ENCODE data around the gene SUFU. TPM values are rescaled to one million over a fixed set of nuclear protein-coding genes. Genes with fewer than 3 reads are reported as not detected.

SUFU gene
- total RNA-seq, 2 donors from 2014 or later = 3.1 to 6.6 TPM

DNA sequence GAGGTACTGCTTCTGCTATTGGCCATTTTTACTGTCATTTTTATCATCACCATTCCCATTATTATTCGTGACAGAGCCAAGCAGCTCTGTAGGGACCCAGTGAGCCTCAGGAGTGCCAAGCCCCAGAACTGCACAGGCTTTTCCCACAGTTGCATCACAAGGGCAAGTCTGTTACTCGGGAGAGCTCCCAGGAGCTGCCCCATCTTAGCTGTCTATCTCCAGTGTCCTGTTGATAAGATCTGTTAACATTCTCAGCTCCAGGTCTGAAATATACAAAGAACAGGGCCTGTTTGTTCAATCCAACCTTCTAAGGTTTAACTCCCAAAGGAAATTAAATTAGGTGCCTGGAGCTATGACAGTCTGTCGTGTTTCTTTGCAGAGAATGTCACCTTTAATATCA, 120.3 kb downstream of the SUFU start:
- H3K27ac ChIP-seq = peak overlapping the region in 1 of 4 donors; percentile 56
- intact Hi-C loops (cut with DNase I) = no loop called here
- WGBS, 2 donors = 88 to 89% methylated on average over 3 of the region's 3 CpGs
- no peaks in the 10 kb centered on the region for H3K27me3 ChIP-seq
- H3K4me3 ChIP-seq = no peak overlapping the region
- H3K36me3 ChIP-seq (replicated peaks in 1 of 2; ENCODE audit: insufficient read depth in 1 of 2, low read depth in 2 of 2) = no peaks in the 10 kb centered on the region
- H3K4me1 ChIP-seq = peaks cover 46% of the 10 kb centered on the region
- TF ChIP-seq, protein P1, sequence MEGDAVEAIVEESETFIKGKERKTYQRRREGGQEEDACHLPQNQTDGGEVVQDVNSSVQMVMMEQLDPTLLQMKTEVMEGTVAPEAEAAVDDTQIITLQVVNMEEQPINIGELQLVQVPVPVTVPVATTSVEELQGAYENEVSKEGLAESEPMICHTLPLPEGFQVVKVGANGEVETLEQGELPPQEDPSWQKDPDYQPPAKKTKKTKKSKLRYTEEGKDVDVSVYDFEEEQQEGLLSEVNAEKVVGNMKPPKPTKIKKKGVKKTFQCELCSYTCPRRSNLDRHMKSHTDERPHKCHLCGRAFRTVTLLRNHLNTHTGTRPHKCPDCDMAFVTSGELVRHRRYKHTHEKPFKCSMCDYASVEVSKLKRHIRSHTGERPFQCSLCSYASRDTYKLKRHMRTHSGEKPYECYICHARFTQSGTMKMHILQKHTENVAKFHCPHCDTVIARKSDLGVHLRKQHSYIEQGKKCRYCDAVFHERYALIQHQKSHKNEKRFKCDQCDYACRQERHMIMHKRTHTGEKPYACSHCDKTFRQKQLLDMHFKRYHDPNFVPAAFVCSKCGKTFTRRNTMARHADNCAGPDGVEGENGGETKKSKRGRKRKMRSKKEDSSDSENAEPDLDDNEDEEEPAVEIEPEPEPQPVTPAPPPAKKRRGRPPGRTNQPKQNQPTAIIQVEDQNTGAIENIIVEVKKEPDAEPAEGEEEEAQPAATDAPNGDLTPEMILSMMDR (IDR thresholded peaks at IDR 0.05) = no peak
- no peak for TF ChIP-seq POLR2A (IDR thresholded peaks at IDR 0.05)
- ATAC-seq (no peak), DNase-seq (no peak)
- no peaks in the 10 kb centered on the region for H3K9me3 ChIP-seq

DNA sequence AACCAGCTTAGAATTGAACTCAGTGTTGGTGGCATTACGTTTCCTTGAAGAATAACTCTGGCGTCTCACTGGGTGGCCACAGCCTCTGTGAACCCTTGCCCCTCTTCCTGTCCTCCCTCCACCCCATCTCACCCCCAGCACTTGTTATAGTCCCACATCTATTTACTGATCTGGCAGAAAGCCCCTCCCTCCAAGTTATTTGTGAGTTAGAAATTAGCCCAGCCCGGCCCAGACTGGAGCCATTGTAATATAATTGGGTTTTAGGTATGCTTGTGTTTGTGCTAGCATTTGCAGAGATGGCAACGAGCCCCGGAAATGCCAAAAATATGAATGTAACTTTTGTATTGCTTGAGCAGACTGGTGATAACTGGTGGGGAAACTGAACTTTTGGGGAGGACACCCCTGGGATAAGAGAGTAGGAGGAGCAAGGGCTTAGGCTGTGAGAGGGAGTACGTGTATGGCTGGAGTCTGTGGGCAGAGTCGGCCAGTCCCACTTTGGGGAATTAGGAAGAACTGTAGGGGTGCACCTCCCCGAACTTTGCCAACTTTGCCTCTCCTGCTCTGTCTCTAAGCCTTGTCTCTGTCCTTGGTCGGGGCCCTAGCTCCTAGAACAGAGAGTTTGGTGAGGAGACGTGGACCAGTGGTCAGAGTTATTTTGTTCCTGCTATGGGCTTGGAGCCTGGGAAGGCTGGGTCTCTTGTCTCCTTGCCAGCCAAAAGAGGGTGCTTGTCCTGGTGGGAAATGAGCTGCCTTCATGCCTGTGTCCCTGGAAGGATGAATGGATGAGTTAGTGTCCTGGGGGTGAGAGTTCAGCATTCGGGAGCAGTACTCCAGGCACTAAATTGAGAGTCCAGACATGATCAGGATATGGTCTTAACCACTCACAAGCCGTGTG, 121.2 kb downstream of the SUFU start:
- H3K27ac ChIP-seq = peak overlapping the region in 3 of 4 donors; percentile 32 to 56 (median 36)
- no peaks in the 10 kb centered on the region for H3K36me3 ChIP-seq (replicated peaks in 1 of 2; ENCODE audit: insufficient read depth in 1 of 2, low read depth in 2 of 2)
- TF ChIP-seq POLR2A (IDR thresholded peaks at IDR 0.05) = no peak
- 61 to 67% methylated on average over 12 of the region's 12 CpGs for WGBS, 2 donors
- H3K4me1 ChIP-seq = peaks cover 41% of the 10 kb centered on the region
- H3K27me3 ChIP-seq = no peaks in the 10 kb centered on the region
- intact Hi-C loops (cut with DNase I) = no loop called here
- ATAC-seq (no peak), DNase-seq (no peak)
- H3K4me3 ChIP-seq = no peak overlapping the region
- no peaks in the 10 kb centered on the region for H3K9me3 ChIP-seq

DNA sequence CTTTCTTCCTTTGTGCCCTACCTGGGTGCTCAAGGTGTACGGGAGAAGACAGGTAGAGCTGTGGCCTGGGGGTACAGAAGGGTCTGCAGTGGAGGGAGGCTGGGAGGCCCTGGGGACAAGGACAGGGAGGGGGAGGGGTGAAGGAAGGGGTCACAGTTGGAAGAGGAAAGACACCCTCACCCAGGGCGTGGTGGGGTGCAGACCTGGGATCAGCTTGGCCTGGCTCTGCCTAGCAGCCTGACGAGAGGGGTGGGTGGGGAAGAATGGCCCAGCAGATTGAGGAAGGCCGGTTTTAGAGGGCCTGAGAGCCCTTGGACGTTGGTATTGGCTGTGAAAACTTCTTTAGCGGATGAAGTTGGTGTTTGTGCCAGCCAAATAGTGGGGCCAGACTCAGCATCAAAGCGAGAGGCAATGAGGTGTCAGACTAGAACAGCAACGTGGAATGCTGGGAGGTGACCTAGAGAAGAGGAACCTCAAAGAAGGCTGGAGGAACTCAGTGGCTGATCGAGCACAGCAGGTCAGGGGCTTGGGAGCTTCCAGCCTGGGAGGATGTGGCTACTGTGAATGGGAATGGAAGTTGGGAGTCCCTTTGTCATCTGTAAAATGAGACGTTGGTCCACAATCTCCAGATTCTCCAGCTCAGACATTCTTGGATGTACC, 122.4 kb downstream of the SUFU start:
- Histone ChIP-seq H3K27ac (peak overlapping the region in 1 of 4 donors; percentile 32), H3K36me3 (replicated peaks in 1 of 2; ENCODE audit: insufficient read depth in 1 of 2, low read depth in 2 of 2) (no peaks in the 10 kb centered on the region), H3K9me3 (no peaks in the 10 kb centered on the region), H3K27me3 (no peaks in the 10 kb centered on the region), H3K4me3 (no peak overlapping the region), H3K4me1 (peaks cover 38% of the 10 kb centered on the region)
- TF ChIP-seq, protein P1 (IDR thresholded peaks at IDR 0.05) = no peak
- no peak for TF ChIP-seq POLR2A (IDR thresholded peaks at IDR 0.05)
- intact Hi-C loops (cut with DNase I) = no loop called here
- WGBS, 2 donors = 76 to 83% methylated on average over 10 of the region's 10 CpGs
- DNase-seq (no peak), ATAC-seq (no peak)

DNA sequence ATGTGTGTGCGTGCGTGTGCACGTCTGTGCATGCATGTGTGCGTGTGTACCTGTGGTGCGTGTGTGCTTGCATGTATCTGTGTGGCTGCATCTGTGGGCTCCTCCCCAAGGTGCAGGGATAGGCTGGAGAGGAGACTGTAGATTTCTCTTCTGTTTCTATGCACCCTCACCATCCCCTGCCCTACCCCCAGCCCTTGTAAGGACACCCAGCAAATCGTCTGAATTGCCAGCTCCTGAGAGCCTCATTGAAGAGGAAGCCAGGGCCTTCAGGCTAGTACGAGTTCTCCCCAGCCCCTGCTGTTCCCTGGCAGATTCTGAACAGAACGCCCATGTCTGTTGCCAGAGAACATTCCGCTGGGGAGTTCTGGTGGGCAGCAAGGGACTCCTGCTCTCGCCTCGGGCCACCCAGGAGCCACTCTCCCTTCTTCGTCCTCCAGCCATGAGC, 123.5 kb downstream of the SUFU start:
- Histone ChIP-seq H3K4me1 (peaks cover 38% of the 10 kb centered on the region), H3K9me3 (no peaks in the 10 kb centered on the region), H3K27ac (peak overlapping the region in 3 of 4 donors; percentile 40 to 83 (median 81)), H3K27me3 (no peaks in the 10 kb centered on the region), H3K36me3 (replicated peaks in 1 of 2; ENCODE audit: insufficient read depth in 1 of 2, low read depth in 2 of 2) (no peaks in the 10 kb centered on the region), H3K4me3 (no peak overlapping the region)
- 78 to 88% methylated on average over 6 to 12 of the region's 12 CpGs for WGBS, 2 donors
- intact Hi-C loops (cut with DNase I) = no loop called here
- ATAC-seq (no peak), DNase-seq (no peak)
- no peak for TF ChIP-seq POLR2A (IDR thresholded peaks at IDR 0.05)
- TF ChIP-seq, protein P1 (IDR thresholded peaks at IDR 0.05) = no peak

DNA sequence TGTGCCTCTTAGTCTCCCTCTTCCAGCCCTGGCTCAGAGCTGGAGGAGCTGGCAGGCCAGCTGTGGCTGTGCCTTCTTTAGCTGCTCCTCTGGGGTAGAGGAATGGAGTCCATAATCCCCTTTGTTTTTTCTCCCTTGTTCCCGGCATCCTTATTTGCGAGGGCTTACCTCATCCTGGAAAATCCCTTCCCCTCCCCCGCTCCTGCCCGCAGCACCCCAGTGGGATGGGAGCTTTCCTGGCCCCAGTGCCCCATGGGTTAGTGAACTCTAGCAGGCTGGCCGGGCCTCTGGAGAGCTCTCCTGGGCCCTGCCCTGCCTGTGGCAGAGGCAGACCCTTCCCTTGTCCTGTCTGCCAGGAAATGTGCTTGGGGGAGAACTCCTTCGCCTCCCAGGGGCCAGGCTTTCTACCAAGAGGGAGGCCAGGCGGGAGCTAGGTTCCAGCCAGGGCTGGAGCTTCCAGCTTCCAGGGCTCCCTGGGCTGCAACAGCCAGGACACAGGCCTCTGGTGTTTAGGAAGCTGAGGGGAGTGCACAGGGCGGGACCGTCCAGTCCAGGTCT, 124.0 kb downstream of the SUFU start:
- 66 to 75% methylated on average over 7 to 9 of the region's 9 CpGs for WGBS, 2 donors
- peak; percentile 48 to 65 (median 50) for DNase-seq
- TF ChIP-seq POLR2A (IDR thresholded peaks at IDR 0.05) = peak in 1 of 3 donors; percentile 21
- TF ChIP-seq, protein P1 (IDR thresholded peaks at IDR 0.05) = no peak
- H3K4me1 ChIP-seq = peaks cover 43% of the 10 kb centered on the region
- H3K36me3 ChIP-seq (replicated peaks in 1 of 2; ENCODE audit: insufficient read depth in 1 of 2, low read depth in 2 of 2) = no peaks in the 10 kb centered on the region
- H3K4me3 ChIP-seq = no peak overlapping the region
- H3K9me3 ChIP-seq = no peaks in the 10 kb centered on the region
- intact Hi-C loops (cut with DNase I) = no loop called here
- H3K27me3 ChIP-seq = no peaks in the 10 kb centered on the region
- ATAC-seq = peak; percentile 69
- H3K27ac ChIP-seq = peak overlapping the region in 3 of 4 donors; percentile 40 to 83 (median 81)
